Measurements from ENCODE around the gene IL23R.

DNA sequence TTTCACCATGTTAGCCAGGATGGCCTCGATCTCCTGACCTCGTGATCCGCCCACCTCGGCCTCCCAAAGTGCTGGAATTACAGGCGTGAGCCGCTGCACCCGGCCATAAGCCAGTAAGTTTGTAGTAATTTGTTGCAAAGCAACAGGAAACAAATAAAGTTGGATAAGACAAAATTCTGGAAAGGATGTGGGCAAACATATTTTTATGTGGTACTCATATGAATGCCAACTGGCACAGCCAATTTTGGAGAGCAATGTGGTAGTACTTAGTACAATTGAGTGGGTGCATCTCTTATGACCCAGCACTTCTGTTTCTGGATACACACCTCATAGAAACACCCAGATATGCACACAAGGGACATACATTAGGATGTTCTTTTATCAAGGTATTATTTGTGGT is 133.0 kb downstream of the IL23R start:
- TF ChIP-seq EP300 (IDR thresholded peaks at IDR 0.05; ENCODE audit: low read depth) (no peak), POLR2A (IDR thresholded peaks at IDR 0.05) (no peak)
- TF ChIP-seq, protein P1, sequence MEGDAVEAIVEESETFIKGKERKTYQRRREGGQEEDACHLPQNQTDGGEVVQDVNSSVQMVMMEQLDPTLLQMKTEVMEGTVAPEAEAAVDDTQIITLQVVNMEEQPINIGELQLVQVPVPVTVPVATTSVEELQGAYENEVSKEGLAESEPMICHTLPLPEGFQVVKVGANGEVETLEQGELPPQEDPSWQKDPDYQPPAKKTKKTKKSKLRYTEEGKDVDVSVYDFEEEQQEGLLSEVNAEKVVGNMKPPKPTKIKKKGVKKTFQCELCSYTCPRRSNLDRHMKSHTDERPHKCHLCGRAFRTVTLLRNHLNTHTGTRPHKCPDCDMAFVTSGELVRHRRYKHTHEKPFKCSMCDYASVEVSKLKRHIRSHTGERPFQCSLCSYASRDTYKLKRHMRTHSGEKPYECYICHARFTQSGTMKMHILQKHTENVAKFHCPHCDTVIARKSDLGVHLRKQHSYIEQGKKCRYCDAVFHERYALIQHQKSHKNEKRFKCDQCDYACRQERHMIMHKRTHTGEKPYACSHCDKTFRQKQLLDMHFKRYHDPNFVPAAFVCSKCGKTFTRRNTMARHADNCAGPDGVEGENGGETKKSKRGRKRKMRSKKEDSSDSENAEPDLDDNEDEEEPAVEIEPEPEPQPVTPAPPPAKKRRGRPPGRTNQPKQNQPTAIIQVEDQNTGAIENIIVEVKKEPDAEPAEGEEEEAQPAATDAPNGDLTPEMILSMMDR (IDR thresholded peaks at IDR 0.05) = no peak
